ENCODE data around the gene GTF3C1.
"Not testable (repeated sequence)": the region's sequence is repeated elsewhere in the genome, so short reads cannot be mapped to it uniquely, and the experiment has no call there.

DNA sequence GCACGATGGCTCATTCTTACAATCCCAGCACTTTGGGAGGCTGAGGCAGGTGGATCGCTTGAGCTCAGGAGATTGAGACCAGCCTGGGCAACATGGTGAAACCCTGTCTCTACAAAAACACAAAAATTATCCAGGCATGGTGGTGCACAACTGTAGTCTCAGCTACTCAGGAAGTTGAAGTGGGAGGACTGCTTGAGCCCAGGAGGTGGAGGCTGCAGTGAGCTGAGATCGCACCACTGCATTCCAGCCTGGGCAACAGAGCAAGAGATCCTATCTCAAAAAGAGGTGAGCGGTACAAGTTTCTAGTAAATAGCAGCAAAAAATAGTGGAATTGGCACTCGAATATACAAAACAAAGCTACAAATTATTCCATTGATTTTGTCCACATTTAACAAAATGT lies 116.5 kb downstream of the GTF3C1 start:
- TF ChIP-seq, protein P1, sequence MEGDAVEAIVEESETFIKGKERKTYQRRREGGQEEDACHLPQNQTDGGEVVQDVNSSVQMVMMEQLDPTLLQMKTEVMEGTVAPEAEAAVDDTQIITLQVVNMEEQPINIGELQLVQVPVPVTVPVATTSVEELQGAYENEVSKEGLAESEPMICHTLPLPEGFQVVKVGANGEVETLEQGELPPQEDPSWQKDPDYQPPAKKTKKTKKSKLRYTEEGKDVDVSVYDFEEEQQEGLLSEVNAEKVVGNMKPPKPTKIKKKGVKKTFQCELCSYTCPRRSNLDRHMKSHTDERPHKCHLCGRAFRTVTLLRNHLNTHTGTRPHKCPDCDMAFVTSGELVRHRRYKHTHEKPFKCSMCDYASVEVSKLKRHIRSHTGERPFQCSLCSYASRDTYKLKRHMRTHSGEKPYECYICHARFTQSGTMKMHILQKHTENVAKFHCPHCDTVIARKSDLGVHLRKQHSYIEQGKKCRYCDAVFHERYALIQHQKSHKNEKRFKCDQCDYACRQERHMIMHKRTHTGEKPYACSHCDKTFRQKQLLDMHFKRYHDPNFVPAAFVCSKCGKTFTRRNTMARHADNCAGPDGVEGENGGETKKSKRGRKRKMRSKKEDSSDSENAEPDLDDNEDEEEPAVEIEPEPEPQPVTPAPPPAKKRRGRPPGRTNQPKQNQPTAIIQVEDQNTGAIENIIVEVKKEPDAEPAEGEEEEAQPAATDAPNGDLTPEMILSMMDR (IDR thresholded peaks at IDR 0.05) = not testable (repeated sequence)
- not testable (repeated sequence) for TF ChIP-seq ZFX (IDR thresholded peaks at IDR 0.05; ENCODE audit: borderline replicate concordance)

Measured in 22Rv1 (cell line).